Measurements from ENCODE around the gene DNAJC9. TPM values are rescaled to one million over a fixed set of nuclear protein-coding genes. Genes with fewer than 3 reads are reported as not detected.

Gene DNAJC9
- total RNA-seq, 1 donor from 2014 or later, result 37.5 TPM

- Mint-ChIP-seq H3K9me3 (ENCODE audit: unreplicated experiment) (peaks cover 4% of the 10 kb centered on the region), H3K4me1 (ENCODE audit: low read depth, unreplicated experiment) (no peaks in the 10 kb centered on the region), H3K27ac (ENCODE audit: unreplicated experiment) (no peak overlapping the region), H3K27me3 (ENCODE audit: unreplicated experiment) (no peaks in the 10 kb centered on the region), H3K36me3 (ENCODE audit: unreplicated experiment) (peaks cover 8% of the 10 kb centered on the region), H3K4me3 (ENCODE audit: unreplicated experiment) (no peak overlapping the region)
- DNase-seq, result no peak
- no peak for TF ChIP-seq CTCF (IDR thresholded peaks at IDR 0.05; ENCODE audit: partially characterized antibody, unreplicated experiment)
Observed at GRCh38 chr10:73210395-73211105, 36.5 kb downstream of the DNAJC9 start.

- H3K36me3 Mint-ChIP-seq (ENCODE audit: unreplicated experiment), result peaks cover 13% of the 10 kb centered on the region
- no peaks in the 10 kb centered on the region for H3K27me3 Mint-ChIP-seq (ENCODE audit: unreplicated experiment)
- DNase-seq, result no peak
- no peak for TF ChIP-seq CTCF (IDR thresholded peaks at IDR 0.05; ENCODE audit: partially characterized antibody, unreplicated experiment)
- H3K4me1 Mint-ChIP-seq (ENCODE audit: low read depth, unreplicated experiment), result no peaks in the 10 kb centered on the region
- H3K4me3 Mint-ChIP-seq (ENCODE audit: unreplicated experiment), result no peak overlapping the region
- peaks cover 4% of the 10 kb centered on the region for H3K9me3 Mint-ChIP-seq (ENCODE audit: unreplicated experiment)
- no peak overlapping the region for H3K27ac Mint-ChIP-seq (ENCODE audit: unreplicated experiment)
Observed at GRCh38 chr10:73209705-73210104, 37.4 kb downstream of the DNAJC9 start.

GRCh38 chr10:73207883-73208282 is 39.2 kb downstream of the DNAJC9 start:
- H3K36me3 Mint-ChIP-seq (ENCODE audit: unreplicated experiment), result peaks cover 13% of the 10 kb centered on the region
- H3K4me1 Mint-ChIP-seq (ENCODE audit: low read depth, unreplicated experiment), result no peaks in the 10 kb centered on the region
- no peak for TF ChIP-seq CTCF (IDR thresholded peaks at IDR 0.05; ENCODE audit: partially characterized antibody, unreplicated experiment)
- no peak overlapping the region for H3K4me3 Mint-ChIP-seq (ENCODE audit: unreplicated experiment)
- H3K9me3 Mint-ChIP-seq (ENCODE audit: unreplicated experiment), result peaks cover 3% of the 10 kb centered on the region
- H3K27ac Mint-ChIP-seq (ENCODE audit: unreplicated experiment), result no peak overlapping the region
- H3K27me3 Mint-ChIP-seq (ENCODE audit: unreplicated experiment), result no peaks in the 10 kb centered on the region
- no peak for DNase-seq

GRCh38 chr10:73206385-73206784 is 40.7 kb downstream of the DNAJC9 start:
- no peaks in the 10 kb centered on the region for H3K4me1 Mint-ChIP-seq (ENCODE audit: low read depth, unreplicated experiment)

More at GRCh38 chr10:73206385-73206784, 40.7 kb downstream of the DNAJC9 start:
- TF ChIP-seq CTCF (IDR thresholded peaks at IDR 0.05; ENCODE audit: partially characterized antibody, unreplicated experiment), result no peak
- DNase-seq, result no peak
- Mint-ChIP-seq H3K27me3 (ENCODE audit: unreplicated experiment) (no peaks in the 10 kb centered on the region), H3K9me3 (ENCODE audit: unreplicated experiment) (peaks cover 2% of the 10 kb centered on the region), H3K27ac (ENCODE audit: unreplicated experiment) (no peak overlapping the region), H3K36me3 (ENCODE audit: unreplicated experiment) (peaks cover 13% of the 10 kb centered on the region), H3K4me3 (ENCODE audit: unreplicated experiment) (no peak overlapping the region)

Measured in glutamatergic neuron (in vitro differentiated cells).